Erythroblast (primary cell): ENCODE measurements around the gene MBP.

Experiments used
- GATA1 ChIP-seq: IDR thresholded peaks from 2 replicates; pipeline ENCODE4 v1.6.1; 2011; ENCODE audit warnings: low read depth, mild to moderate bottlenecking, control low read depth, low read length, moderate library complexity
- POLR2A ChIP-seq: IDR thresholded peaks from 2 replicates; pipeline ENCODE4 v1.6.1; 2011; ENCODE audit warnings: mild to moderate bottlenecking, low read length

GRCh38 chr18:77110936-77111335, 21.6 kb downstream of the MBP start:
- TF ChIP-seq POLR2A (no peak), GATA1 (no peak)
